ENCODE measurements around the gene TCP11L1. TPM values are rescaled to one million over a fixed set of nuclear protein-coding genes. Genes with fewer than 3 reads are reported as not detected.
"Not testable (repeated sequence)": the region's sequence is repeated elsewhere in the genome, so short reads cannot be mapped to it uniquely, and the experiment has no call there.

TCP11L1 gene
- total RNA-seq, 2 experiments from 2014 or later, result 24.6 to 26.1 TPM

DNA sequence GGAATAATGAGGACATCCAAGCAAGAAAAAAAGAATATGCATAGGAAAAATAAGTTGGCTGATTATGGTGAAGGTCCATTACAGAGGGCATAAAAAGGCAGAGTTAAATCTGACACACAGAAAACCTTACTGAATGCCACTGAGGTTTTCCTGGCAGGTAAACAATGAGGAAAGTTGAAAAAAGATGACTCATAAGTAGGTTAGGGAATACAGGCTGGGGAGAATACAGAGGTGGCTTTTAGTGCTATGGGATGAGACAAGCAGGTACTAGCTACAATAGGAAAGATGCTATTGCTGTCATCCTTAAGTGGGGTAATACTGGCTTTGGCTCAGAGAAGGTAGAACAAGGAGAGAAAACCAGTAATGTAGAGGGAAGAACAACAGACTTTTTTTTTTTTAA, 77.2 kb downstream of the TCP11L1 start:
- Histone ChIP-seq H2AFZ (ENCODE audit: low read length) (no peak overlapping the region), H3K36me3 (ENCODE audit: insufficient read depth, low read length) (no peaks in the 10 kb centered on the region), H3K4me1 (ENCODE audit: insufficient read depth, low read length, poor library complexity, severe bottlenecking) (no peaks in the 10 kb centered on the region), H3K9me3 (ENCODE audit: low read length) (no peaks in the 10 kb centered on the region), H3K27ac (ENCODE audit: low read depth, low read length, poor library complexity, severe bottlenecking) (no peak overlapping the region), H4K20me1 (ENCODE audit: insufficient read depth, low read length) (no peaks in the 10 kb centered on the region), H3K4me2 (ENCODE audit: low read length) (no peak overlapping the region), H3K9me2 (ENCODE audit: insufficient read depth, low read length) (no peaks in the 10 kb centered on the region), H3K79me2 (ENCODE audit: insufficient read depth, low read depth, low read length) (no peaks in the 10 kb centered on the region), H3K4me3 (ENCODE audit: low read depth, low read length, poor library complexity, severe bottlenecking) (no peak overlapping the region)
- no peak for DNase-seq (ENCODE audit: low spot score)
- TF ChIP-seq EZH2phosphoT487 (IDR thresholded peaks at IDR 0.05; ENCODE audit: borderline replicate concordance, low read depth, low read length), result no peak
- TF ChIP-seq, protein P1, sequence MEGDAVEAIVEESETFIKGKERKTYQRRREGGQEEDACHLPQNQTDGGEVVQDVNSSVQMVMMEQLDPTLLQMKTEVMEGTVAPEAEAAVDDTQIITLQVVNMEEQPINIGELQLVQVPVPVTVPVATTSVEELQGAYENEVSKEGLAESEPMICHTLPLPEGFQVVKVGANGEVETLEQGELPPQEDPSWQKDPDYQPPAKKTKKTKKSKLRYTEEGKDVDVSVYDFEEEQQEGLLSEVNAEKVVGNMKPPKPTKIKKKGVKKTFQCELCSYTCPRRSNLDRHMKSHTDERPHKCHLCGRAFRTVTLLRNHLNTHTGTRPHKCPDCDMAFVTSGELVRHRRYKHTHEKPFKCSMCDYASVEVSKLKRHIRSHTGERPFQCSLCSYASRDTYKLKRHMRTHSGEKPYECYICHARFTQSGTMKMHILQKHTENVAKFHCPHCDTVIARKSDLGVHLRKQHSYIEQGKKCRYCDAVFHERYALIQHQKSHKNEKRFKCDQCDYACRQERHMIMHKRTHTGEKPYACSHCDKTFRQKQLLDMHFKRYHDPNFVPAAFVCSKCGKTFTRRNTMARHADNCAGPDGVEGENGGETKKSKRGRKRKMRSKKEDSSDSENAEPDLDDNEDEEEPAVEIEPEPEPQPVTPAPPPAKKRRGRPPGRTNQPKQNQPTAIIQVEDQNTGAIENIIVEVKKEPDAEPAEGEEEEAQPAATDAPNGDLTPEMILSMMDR (conservative IDR thresholded peaks at IDR 0.05; ENCODE audit: low read length), result no peak
- no TSS peak for BruUV-seq (replicated peaks)
- ChIA-PET CTCF (ENCODE audit: unreplicated experiment) (no interaction called here), POLR2A (no interaction called here)
- intact Hi-C loops (cut with micrococcal nuclease; ENCODE audit: unreplicated experiment), result no loop called here

DNA sequence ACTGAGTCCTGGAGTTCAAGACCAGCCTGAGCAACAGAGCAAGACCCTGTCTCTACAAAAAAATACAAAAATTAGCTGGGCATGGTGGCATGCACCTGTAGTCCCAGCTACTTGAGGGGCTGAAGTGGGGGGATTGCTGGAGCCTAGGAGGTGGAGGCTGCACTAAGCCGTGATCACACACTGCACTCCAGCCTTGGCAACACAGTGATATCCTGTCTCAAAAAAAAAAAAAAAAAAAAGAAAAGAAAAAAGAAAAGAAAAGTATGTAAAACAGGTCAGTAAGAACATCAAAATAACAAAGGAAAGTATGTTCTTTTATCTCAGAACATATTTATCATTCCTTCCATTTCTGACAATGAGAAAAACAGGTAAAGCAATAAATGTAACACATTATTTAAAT, 83.3 kb downstream of the TCP11L1 start:
- H3K79me2 ChIP-seq (ENCODE audit: insufficient read depth, low read depth, low read length), result not testable (repeated sequence)
- POLR2A ChIA-PET, result interaction anchor here (1.2 kb wide), 1 partner anchor 24 kb away, joined by 3 read pairs; no protein-coding TSS in a partner anchor

More for the DNA sequence above, 83.3 kb downstream of the TCP11L1 start:
- H3K9me2 ChIP-seq (ENCODE audit: insufficient read depth, low read length); H4K20me1 ChIP-seq (ENCODE audit: insufficient read depth, low read length); H2AFZ ChIP-seq (ENCODE audit: low read length); H3K4me2 ChIP-seq (ENCODE audit: low read length); H3K27ac ChIP-seq (ENCODE audit: low read depth, low read length, poor library complexity, severe bottlenecking); DNase-seq (ENCODE audit: low spot score); H3K36me3 ChIP-seq (ENCODE audit: insufficient read depth, low read length); CTCF ChIA-PET (ENCODE audit: unreplicated experiment); BruUV-seq (replicated peaks); H3K4me3 ChIP-seq (ENCODE audit: low read depth, low read length, poor library complexity, severe bottlenecking); H3K4me1 ChIP-seq (ENCODE audit: insufficient read depth, low read length, poor library complexity, severe bottlenecking); intact Hi-C loops (cut with micrococcal nuclease; ENCODE audit: unreplicated experiment); H3K9me3 ChIP-seq (ENCODE audit: low read length): not testable (repeated sequence)

Small RNA genes within 50 kb of the gene (small RNA-seq; reads per million reads assigned to genes)
- not detected for gene RF00019

Other genes with a start within 250 kb of the TCP11L1 start
- not detected in 2 replicates for gene CCDC73, start 244.9 kb upstream of the TCP11L1 start, total RNA-seq (2014; rRNA removed; shearing (Covaris generic))
- gene CCDC73, start 244.9 kb upstream of the TCP11L1 start, total RNA-seq (2022), result not detected in 2 replicates
- gene PRRG4, start 209.6 kb upstream of the TCP11L1 start, total RNA-seq (2014; rRNA removed; shearing (Covaris generic)), result not detected in 2 replicates
- gene PRRG4, start 209.6 kb upstream of the TCP11L1 start, total RNA-seq (2022), result not detected in 2 replicates
- gene QSER1, start 146.8 kb upstream of the TCP11L1 start, total RNA-seq (2014; rRNA removed; shearing (Covaris generic)), result 30.6 and 32.3 TPM in 2 replicates
- 46.3 and 52.5 TPM in 2 replicates for gene QSER1, start 146.8 kb upstream of the TCP11L1 start, total RNA-seq (2022)
- gene DEPDC7, start 23.7 kb upstream of the TCP11L1 start, total RNA-seq (2014; rRNA removed; shearing (Covaris generic)), result 0.66 and 0.82 TPM in 2 replicates
- gene DEPDC7, start 23.7 kb upstream of the TCP11L1 start, total RNA-seq (2022), result 1.5 and 1.6 TPM in 2 replicates
- 31.9 and 45.1 TPM in 2 replicates for gene CSTF3, start 121.9 kb downstream of the TCP11L1 start, total RNA-seq (2014; rRNA removed; shearing (Covaris generic))
- 55.7 and 64.2 TPM in 2 replicates for gene CSTF3, start 121.9 kb downstream of the TCP11L1 start, total RNA-seq (2022)
- 15.2 and 19.0 TPM in 2 replicates for gene HIPK3, start 217.8 kb downstream of the TCP11L1 start, total RNA-seq (2014; rRNA removed; shearing (Covaris generic))
- 28.4 and 29.0 TPM in 2 replicates for gene HIPK3, start 217.8 kb downstream of the TCP11L1 start, total RNA-seq (2022)